GM23338 (cell line): ENCODE data around the gene BCS1L.

Source experiments
- EZH2phosphoT487 ChIP-seq: fragments of 200-600 bp; sonication (generic); IDR thresholded peaks from one replicate; pipeline ENCODE4 v1.8.1; 2018; ENCODE audit warnings: antibody characterized with exemption; ENCODE audit not compliant: unreplicated experiment
- POLR2AphosphoS5 ChIP-seq: IDR thresholded peaks from 2 replicates; pipeline ENCODE4 v1.6.1; 2016; ENCODE audit warnings: antibody characterized with exemption, low read depth
- TF ChIP-seq, protein P1 (sequence below), 2 experiments: fragments of 200-600 bp in 1 of 2; sonication (generic) in 1 of 2; conservative IDR thresholded peaks; 2 replicates each; pipeline versions ENCODE4 v1.5.1 to v1.6.1; 2016 to 2017; ENCODE audit warnings: antibody characterized with exemption in 2 of 2, low read depth in 2 of 2, mild to moderate bottlenecking in 2 of 2, moderate library complexity in 1 of 2

DNA sequence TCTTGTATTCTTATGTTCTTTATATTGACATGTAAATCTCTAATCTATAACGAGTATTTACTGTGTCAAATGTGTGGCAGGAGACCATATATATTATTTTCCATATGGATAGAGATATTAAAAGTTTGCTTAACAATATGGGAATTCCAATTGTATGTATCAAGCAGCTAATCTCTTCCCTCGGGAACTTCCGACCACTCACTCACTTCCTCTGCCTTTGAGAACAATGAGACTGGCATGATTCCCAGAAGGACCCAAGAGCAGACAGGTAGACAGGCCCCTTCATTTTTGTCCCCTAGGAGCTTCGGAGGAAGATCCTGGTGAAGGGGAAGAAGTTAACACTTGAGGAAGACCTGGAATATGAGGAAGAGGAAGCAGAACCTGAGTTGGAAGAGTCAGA lies 27.6 kb upstream of the BCS1L start:
- TF ChIP-seq POLR2AphosphoS5 (no peak), EZH2phosphoT487 (no peak)
- TF ChIP-seq, protein P1, sequence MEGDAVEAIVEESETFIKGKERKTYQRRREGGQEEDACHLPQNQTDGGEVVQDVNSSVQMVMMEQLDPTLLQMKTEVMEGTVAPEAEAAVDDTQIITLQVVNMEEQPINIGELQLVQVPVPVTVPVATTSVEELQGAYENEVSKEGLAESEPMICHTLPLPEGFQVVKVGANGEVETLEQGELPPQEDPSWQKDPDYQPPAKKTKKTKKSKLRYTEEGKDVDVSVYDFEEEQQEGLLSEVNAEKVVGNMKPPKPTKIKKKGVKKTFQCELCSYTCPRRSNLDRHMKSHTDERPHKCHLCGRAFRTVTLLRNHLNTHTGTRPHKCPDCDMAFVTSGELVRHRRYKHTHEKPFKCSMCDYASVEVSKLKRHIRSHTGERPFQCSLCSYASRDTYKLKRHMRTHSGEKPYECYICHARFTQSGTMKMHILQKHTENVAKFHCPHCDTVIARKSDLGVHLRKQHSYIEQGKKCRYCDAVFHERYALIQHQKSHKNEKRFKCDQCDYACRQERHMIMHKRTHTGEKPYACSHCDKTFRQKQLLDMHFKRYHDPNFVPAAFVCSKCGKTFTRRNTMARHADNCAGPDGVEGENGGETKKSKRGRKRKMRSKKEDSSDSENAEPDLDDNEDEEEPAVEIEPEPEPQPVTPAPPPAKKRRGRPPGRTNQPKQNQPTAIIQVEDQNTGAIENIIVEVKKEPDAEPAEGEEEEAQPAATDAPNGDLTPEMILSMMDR (conservative IDR thresholded peaks at IDR 0.05; ENCODE audit: low read depth in 2 of 2): no peak
